Measurements from ENCODE around the gene PTTG1IP.

Gene PTTG1IP

GRCh38 chr21:44887807-44888580 lies 14.5 kb upstream of the PTTG1IP start:
- Histone ChIP-seq H3K27me3 (peaks cover 0 to 29% of the 10 kb centered on the region in 2 donors), H3K27ac (no peak overlapping the region), H3K36me3 (no peaks in the 10 kb centered on the region), H3K9me3 (no peaks in the 10 kb centered on the region), H3K4me1 (peaks cover 0 to 8% (median 0%) of the 10 kb centered on the region in 4 donors), H3K4me3 (no peak overlapping the region)
- intact Hi-C loops (cut with DNase I; ENCODE audit: low total_unique reads), result no loop called here
- TF ChIP-seq CTCF (IDR thresholded peaks at IDR 0.05), result no peak
- DNase-seq, result no peak

- Histone ChIP-seq H3K27ac (no peak overlapping the region), H3K27me3 (peaks cover 0 to 29% of the 10 kb centered on the region in 2 donors), H3K36me3 (no peaks in the 10 kb centered on the region), H3K9me3 (no peaks in the 10 kb centered on the region), H3K4me3 (no peak overlapping the region), H3K4me1 (peaks cover 0 to 8% (median 0%) of the 10 kb centered on the region in 4 donors)
- no peak for TF ChIP-seq CTCF (IDR thresholded peaks at IDR 0.05)
- intact Hi-C loops (cut with DNase I; ENCODE audit: low total_unique reads), result no loop called here
- no peak for DNase-seq
These were observed 13.8 kb upstream of the PTTG1IP start for GRCh38 chr21:44887126-44887806.

- TF ChIP-seq CTCF (IDR thresholded peaks at IDR 0.05), result no peak
- no peak for DNase-seq
- Histone ChIP-seq H3K36me3 (no peaks in the 10 kb centered on the region), H3K9me3 (no peaks in the 10 kb centered on the region), H3K4me3 (no peak overlapping the region), H3K4me1 (peaks cover 0 to 8% (median 0%) of the 10 kb centered on the region in 4 donors), H3K27me3 (peaks cover 0 to 23% of the 10 kb centered on the region in 2 donors), H3K27ac (no peak overlapping the region)
- intact Hi-C loops (cut with DNase I; ENCODE audit: low total_unique reads), result no loop called here
These were observed 12.9 kb upstream of the PTTG1IP start for GRCh38 chr21:44886113-44887075.

- no peak for DNase-seq
- intact Hi-C loops (cut with DNase I; ENCODE audit: low total_unique reads), result no loop called here
These were observed 12.1 kb upstream of the PTTG1IP start for GRCh38 chr21:44885615-44886014.

More at GRCh38 chr21:44885615-44886014, 12.1 kb upstream of the PTTG1IP start:
- Histone ChIP-seq H3K36me3 (no peaks in the 10 kb centered on the region), H3K4me1 (peaks cover 0 to 4% (median 0%) of the 10 kb centered on the region in 4 donors), H3K4me3 (no peak overlapping the region), H3K9me3 (no peaks in the 10 kb centered on the region), H3K27me3 (peaks cover 0 to 15% of the 10 kb centered on the region in 2 donors), H3K27ac (no peak overlapping the region)
- TF ChIP-seq CTCF (IDR thresholded peaks at IDR 0.05), result no peak

All from tibial artery (tissue), 4 donors.